SK-N-SH (cell line): Measurements from ENCODE around the gene UNC93A. TPM values are rescaled to one million over a fixed set of nuclear protein-coding genes. Genes with fewer than 3 reads are reported as not detected.

Experiments
- CTCF ChIA-PET: fragments of 300-600, 350-600 bp; formaldehyde crosslinking; extraction: SDS; loops from one replicate; lab custom pipeline; 2021; lab: Yijun Ruan, JAX
- POLR2A ChIA-PET: fragments of 350-600 bp; sonication (Branson Sonifier 250); formaldehyde crosslinking; extraction: SDS; loops from one replicate; lab custom pipeline; 2020; ENCODE audit warnings: antibody characterized with exemption, inconsistent platforms; lab: Yijun Ruan, JAX
- DNase-seq: peaks from one replicate; pipeline ENCODE4 v3.0.0; 2012
- H2AFZ ChIP-seq: fragments of 200-600 bp; sonication (generic); 2 replicates; pipeline ENCODE4 v1.8.1; 2016; ENCODE audit warnings: antibody characterized with exemption, mild to moderate bottlenecking, low read depth
- H3F3A ChIP-seq: fragments of 200-600 bp; sonication (generic); replicated peaks from 2 replicates; pipeline ENCODE3; 2016; ENCODE audit warnings: antibody characterized with exemption, mild to moderate bottlenecking; ENCODE audit not compliant: insufficient read depth
- H3K27ac ChIP-seq, 2 experiments: fragments of 200-500 bp in 1 of 2; fragments of 200-600 bp in 1 of 2; sonication (Bioruptor generic) in 1 of 2; sonication (generic), shearing (Covaris generic) in 1 of 2; 2 replicates each; pipeline versions ENCODE4 v1.5.1 to v1.6.1; 2014 to 2016; ENCODE audit warnings: low read depth in 2 of 2, inconsistent platforms in 1 of 2, low read length in 1 of 2, mild to moderate bottlenecking in 1 of 2, mixed read lengths in 1 of 2
- H3K27me3 ChIP-seq: fragments of 200-600 bp; sonication (generic), shearing (Covaris generic); 2 replicates; pipeline ENCODE4 v1.6.1; 2016; ENCODE audit warnings: mixed run types; ENCODE audit not compliant: insufficient read depth
- H3K36me3 ChIP-seq, 2 experiments: fragments of 200-500 bp in 1 of 2; fragments of 200-600 bp in 1 of 2; sonication (Bioruptor generic) in 1 of 2; sonication (generic) in 1 of 2; replicated peaks in 1 of 2; 2 replicates each; pipeline versions ENCODE3 to v1.5.1; 2014 to 2016; ENCODE audit warnings: low read length in 1 of 2, mild to moderate bottlenecking in 1 of 2; ENCODE audit not compliant: insufficient read depth in 2 of 2, control insufficient read depth in 1 of 2
- H3K4me1 ChIP-seq, 2 experiments: fragments of 200-500 bp in 1 of 2; fragments of 200-600 bp in 1 of 2; sonication (Bioruptor generic) in 1 of 2; sonication (generic), shearing (Covaris generic) in 1 of 2; 2 replicates each; pipeline versions ENCODE4 v1.5.1 to v1.6.1; 2014 to 2016; ENCODE audit warnings: low read depth in 1 of 2, low read length in 1 of 2, mixed run types in 1 of 2; ENCODE audit not compliant: insufficient read depth in 2 of 2, control insufficient read depth in 1 of 2
- H3K4me2 ChIP-seq: fragments of 200-600 bp; sonication (generic), shearing (Covaris generic); 2 replicates; pipeline ENCODE4 v1.6.1; 2017; ENCODE audit warnings: mixed run types
- H3K4me3 ChIP-seq, 2 experiments: fragments of 200-500 bp in 1 of 2; fragments of 200-600 bp in 1 of 2; sonication (Bioruptor generic) in 1 of 2; sonication (generic), shearing (Covaris generic) in 1 of 2; 2 replicates each; pipeline versions ENCODE4 v1.5.1 to v1.8.1; 2014 to 2016; ENCODE audit warnings: low read depth in 2 of 2, inconsistent platforms in 1 of 2, low read length in 1 of 2, mild to moderate bottlenecking in 1 of 2, mixed read lengths in 1 of 2, moderate library complexity in 1 of 2
- H3K79me2 ChIP-seq: fragments of 200-600 bp; sonication (generic); 2 replicates; pipeline ENCODE4 v1.8.1; 2017; ENCODE audit warnings: mild to moderate bottlenecking; ENCODE audit not compliant: insufficient read depth
- H3K9ac ChIP-seq: fragments of 200-600 bp; sonication (generic); 2 replicates; pipeline ENCODE4 v1.6.1; 2017; ENCODE audit warnings: mixed run types
- H3K9me2 ChIP-seq: fragments of 200-600 bp; sonication (generic); 2 replicates; pipeline ENCODE4 v1.6.1; 2017; ENCODE audit warnings: mixed run types
- H3K9me3 ChIP-seq: fragments of 200-600 bp; sonication (generic); 2 replicates; pipeline ENCODE4 v1.6.1; 2017; ENCODE audit warnings: mixed run types, mild to moderate bottlenecking, moderate library complexity
- H4K20me1 ChIP-seq: fragments of 200-600 bp; sonication (generic); 2 replicates; pipeline ENCODE4 v1.6.1; 2017; ENCODE audit warnings: mild to moderate bottlenecking, mixed run types; ENCODE audit not compliant: insufficient read depth
- EP300 ChIP-seq, 2 experiments: IDR thresholded peaks; 2 replicates each; pipeline versions ENCODE4 v1.4.0 to v1.6.1; 2012; ENCODE audit warnings: borderline replicate concordance in 1 of 2, low read depth in 1 of 2, low read length in 1 of 2
- EZH2phosphoT487 ChIP-seq: fragments of 200-600 bp; sonication (generic); IDR thresholded peaks from 2 replicates; pipeline ENCODE4 v1.6.1; 2017; ENCODE audit warnings: low read depth, mixed run types, mild to moderate bottlenecking, antibody characterized with exemption, moderate library complexity, borderline replicate concordance
- NRF1 ChIP-seq: IDR thresholded peaks from 2 replicates; pipeline ENCODE4 v1.6.1; 2012; ENCODE audit warnings: low read depth, mild to moderate bottlenecking, low read length
- PBX3 ChIP-seq: IDR thresholded peaks from 2 replicates; pipeline ENCODE4; 2012
- RAD21 ChIP-seq: IDR thresholded peaks from 2 replicates; pipeline ENCODE4 v1.6.1; 2012; ENCODE audit warnings: mild to moderate bottlenecking, low read length
- RXRA ChIP-seq: IDR thresholded peaks from 2 replicates; pipeline ENCODE4 v1.4.0; 2012; ENCODE audit warnings: low read depth, mild to moderate bottlenecking, borderline replicate concordance
- TAF1 ChIP-seq: IDR thresholded peaks from 2 replicates; pipeline ENCODE4 v1.6.1; 2012; ENCODE audit warnings: low read depth, mild to moderate bottlenecking, low read length, moderate library complexity, borderline replicate concordance
- TCF12 ChIP-seq: IDR thresholded peaks from 2 replicates; pipeline ENCODE4 v1.4.0; 2012
- WGBS: methylation state at CpG from one replicate; pipeline ENCODE4 v1.1.6; 2017; ENCODE audit warnings: low lambda C conversion rate; 5-methylcytosine and 5-hydroxymethylcytosine counted together
- polyA plus RNA-seq, 3 experiments: library from polyadenylated mRNA; depleted of rRNA; stranded (reverse); fragments of >200 nt; gene quantifications; 2 replicates each; pipeline ENCODE4 v1.2.3, GENCODE V29; 2012
- TF ChIP-seq, protein P1 (sequence below): IDR thresholded peaks from 2 replicates; pipeline ENCODE4 v1.4.0; 2012; ENCODE audit warnings: low read depth, borderline replicate concordance

UNC93A gene
- polyA plus RNA-seq, 1 of the 3 experiments (the other 2 are of a cell fraction) = not detected

DNA sequence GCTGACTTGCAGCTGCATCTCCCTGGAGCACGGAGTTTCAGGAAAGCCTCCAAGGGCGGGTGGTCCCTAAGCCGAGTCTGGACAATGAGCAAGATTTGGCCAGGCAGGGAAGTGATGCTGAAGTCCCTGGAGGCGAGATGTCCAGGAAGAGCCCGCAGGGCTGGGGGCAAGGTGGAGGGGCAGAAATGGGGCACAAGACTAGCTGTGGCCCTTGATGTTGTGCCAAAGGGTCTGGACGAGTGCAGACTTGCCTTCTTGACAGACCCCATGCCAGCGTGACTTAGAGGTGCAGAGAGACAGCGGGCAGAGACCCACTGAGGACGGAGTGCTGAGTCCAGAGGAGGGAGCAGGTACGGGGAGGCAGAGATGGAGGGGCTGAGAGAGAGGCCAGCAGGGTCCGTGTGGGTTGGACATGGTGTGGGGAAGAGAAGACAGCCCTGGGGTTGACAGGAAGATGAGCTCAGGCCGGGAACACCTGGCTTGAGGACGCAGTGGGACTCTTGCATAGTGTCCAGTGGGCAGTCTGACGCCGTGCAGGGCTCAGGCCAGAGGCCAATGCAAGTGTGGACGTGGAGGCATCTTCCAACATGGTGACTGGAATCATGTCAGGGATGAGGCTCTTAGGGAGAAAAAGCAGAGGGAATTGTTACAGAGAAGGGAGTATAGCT, 8.7 kb downstream of the UNC93A start:
- Histone ChIP-seq H3K9ac (no peak overlapping the region), H3K36me3 (no peaks in the 10 kb centered on the region), H3K27me3 (no peaks in the 10 kb centered on the region), H3F3A (no peaks in the 10 kb centered on the region), H3K9me2 (no peaks in the 10 kb centered on the region), H3K27ac (no peak overlapping the region), H2AFZ (no peak overlapping the region), H4K20me1 (no peaks in the 10 kb centered on the region), H3K4me2 (no peak overlapping the region), H3K79me2 (no peaks in the 10 kb centered on the region), H3K4me1 (no peaks in the 10 kb centered on the region), H3K4me3 (no peak overlapping the region), H3K9me3 (no peaks in the 10 kb centered on the region)
- TF ChIP-seq, protein P1, sequence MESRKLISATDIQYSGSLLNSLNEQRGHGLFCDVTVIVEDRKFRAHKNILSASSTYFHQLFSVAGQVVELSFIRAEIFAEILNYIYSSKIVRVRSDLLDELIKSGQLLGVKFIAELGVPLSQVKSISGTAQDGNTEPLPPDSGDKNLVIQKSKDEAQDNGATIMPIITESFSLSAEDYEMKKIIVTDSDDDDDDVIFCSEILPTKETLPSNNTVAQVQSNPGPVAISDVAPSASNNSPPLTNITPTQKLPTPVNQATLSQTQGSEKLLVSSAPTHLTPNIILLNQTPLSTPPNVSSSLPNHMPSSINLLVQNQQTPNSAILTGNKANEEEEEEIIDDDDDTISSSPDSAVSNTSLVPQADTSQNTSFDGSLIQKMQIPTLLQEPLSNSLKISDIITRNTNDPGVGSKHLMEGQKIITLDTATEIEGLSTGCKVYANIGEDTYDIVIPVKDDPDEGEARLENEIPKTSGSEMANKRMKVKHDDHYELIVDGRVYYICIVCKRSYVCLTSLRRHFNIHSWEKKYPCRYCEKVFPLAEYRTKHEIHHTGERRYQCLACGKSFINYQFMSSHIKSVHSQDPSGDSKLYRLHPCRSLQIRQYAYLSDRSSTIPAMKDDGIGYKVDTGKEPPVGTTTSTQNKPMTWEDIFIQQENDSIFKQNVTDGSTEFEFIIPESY = no peak
- TF ChIP-seq RAD21 = no peak
- TF ChIP-seq TAF1 = no peak
- no peak for TF ChIP-seq TCF12
- no peak for TF ChIP-seq PBX3
- no peak for TF ChIP-seq RXRA
- ChIA-PET POLR2A (no interaction called here), CTCF (interaction anchor here (1.1 to 2.0 kb wide), 3 partner anchors 9 to 52 kb away, joined by 3 to 9 read pairs (median 4); no protein-coding TSS in a partner anchor)
- DNase-seq = no peak
- 48% methylated on average over 16 of the region's 16 CpGs for WGBS

GRCh38 chr6:167300902-167301777, 10.0 kb downstream of the UNC93A start:
- no peaks in the 10 kb centered on the region for H3K36me3 ChIP-seq
- TF ChIP-seq PBX3 = no peak
- no peak for TF ChIP-seq EP300 (IDR thresholded peaks at IDR 0.05; ENCODE audit: borderline replicate concordance in 1 of 2, low read depth in 1 of 2, low read length in 1 of 2)
- no peak for TF ChIP-seq RAD21
- no peak for TF ChIP-seq EZH2phosphoT487
- no peak for TF ChIP-seq NRF1
- H3F3A ChIP-seq = no peaks in the 10 kb centered on the region
- H3K4me1 ChIP-seq = no peaks in the 10 kb centered on the region
- H3K79me2 ChIP-seq = no peaks in the 10 kb centered on the region
- H3K4me2 ChIP-seq = no peak overlapping the region
- H2AFZ ChIP-seq = no peak overlapping the region
- no peak overlapping the region for H3K4me3 ChIP-seq
- H3K9me2 ChIP-seq = no peaks in the 10 kb centered on the region
- no peaks in the 10 kb centered on the region for H3K9me3 ChIP-seq
- no peaks in the 10 kb centered on the region for H3K27me3 ChIP-seq
- no peak overlapping the region for H3K9ac ChIP-seq
- DNase-seq = no peak
- H4K20me1 ChIP-seq = no peaks in the 10 kb centered on the region
- ChIA-PET POLR2A (no interaction called here), CTCF (interaction anchor here (1.1 kb wide), 1 partner anchor 9 kb away, joined by 3 read pairs; no protein-coding TSS in a partner anchor)
- no peak overlapping the region for H3K27ac ChIP-seq
- 57% methylated on average over 4 of the region's 9 CpGs for WGBS
